ENCODE measurements around the gene CRB1.

The CRB1 gene

DNA sequence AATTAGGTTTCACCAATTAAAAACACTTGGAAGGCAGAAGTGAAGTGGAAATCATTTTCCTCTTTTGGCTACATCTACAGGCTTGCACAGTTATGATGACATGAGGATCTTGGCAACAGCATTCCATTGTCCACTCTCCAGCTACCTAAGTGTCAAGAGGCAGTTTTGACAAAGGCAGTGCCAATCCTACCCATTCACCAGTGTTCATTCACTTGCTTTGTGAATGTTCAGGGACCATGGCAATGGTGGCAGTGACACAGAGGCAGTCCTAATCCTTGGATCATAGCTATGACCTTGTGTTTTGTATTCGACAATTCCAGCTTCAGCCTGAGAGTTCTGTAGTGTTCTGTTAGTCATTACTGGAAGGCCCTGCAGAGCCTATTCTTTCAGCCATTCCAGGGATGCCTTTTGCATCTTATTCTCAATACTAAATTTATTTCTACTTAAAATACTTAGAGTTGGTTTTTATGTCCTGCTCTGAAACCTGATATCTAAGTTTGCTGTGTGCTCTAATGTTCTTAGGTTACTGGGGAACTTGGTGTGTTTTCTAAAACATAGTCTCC lies 36.7 kb downstream of the CRB1 start:
- Mint-ChIP-seq H3K4me3 (no peak overlapping the region), H3K27ac (peak overlapping the region in 1 of 3 experiments; percentile 52), H3K4me1 (peaks cover 13% of the 10 kb centered on the region), H3K9me3 (no peaks in the 10 kb centered on the region), H3K36me3 (ENCODE audit: low read depth) (no peaks in the 10 kb centered on the region), H3K27me3 (ENCODE audit: low read depth) (no peaks in the 10 kb centered on the region)
- TF ChIP-seq, protein P1, sequence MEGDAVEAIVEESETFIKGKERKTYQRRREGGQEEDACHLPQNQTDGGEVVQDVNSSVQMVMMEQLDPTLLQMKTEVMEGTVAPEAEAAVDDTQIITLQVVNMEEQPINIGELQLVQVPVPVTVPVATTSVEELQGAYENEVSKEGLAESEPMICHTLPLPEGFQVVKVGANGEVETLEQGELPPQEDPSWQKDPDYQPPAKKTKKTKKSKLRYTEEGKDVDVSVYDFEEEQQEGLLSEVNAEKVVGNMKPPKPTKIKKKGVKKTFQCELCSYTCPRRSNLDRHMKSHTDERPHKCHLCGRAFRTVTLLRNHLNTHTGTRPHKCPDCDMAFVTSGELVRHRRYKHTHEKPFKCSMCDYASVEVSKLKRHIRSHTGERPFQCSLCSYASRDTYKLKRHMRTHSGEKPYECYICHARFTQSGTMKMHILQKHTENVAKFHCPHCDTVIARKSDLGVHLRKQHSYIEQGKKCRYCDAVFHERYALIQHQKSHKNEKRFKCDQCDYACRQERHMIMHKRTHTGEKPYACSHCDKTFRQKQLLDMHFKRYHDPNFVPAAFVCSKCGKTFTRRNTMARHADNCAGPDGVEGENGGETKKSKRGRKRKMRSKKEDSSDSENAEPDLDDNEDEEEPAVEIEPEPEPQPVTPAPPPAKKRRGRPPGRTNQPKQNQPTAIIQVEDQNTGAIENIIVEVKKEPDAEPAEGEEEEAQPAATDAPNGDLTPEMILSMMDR (IDR thresholded peaks at IDR 0.05; ENCODE audit: unreplicated experiment in 3 of 3), result no peak

DNA sequence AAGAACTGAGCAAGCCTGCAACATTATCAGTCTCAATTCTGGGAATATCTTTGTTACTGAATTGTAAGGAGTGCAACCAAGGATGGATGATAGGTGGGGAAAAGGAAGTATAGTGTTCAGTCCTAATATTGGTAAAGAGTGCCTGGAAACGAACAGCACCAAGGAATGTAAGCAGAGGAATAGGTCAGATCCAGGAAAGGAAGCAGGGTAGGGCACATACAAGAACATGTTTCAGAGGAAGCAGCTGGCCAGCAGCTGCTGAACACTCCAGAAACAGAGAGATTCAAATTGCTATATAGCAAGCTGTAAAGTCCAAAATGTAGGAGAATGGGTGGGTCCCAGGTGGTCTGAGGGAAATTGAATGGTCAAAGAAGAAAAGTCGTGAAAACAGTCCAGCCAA lies 37.9 kb downstream of the CRB1 start:
- Mint-ChIP-seq H3K27ac (peak overlapping the region; percentile 4 to 70 (median 35)), H3K4me3 (no peak overlapping the region), H3K36me3 (ENCODE audit: low read depth) (no peaks in the 10 kb centered on the region), H3K9me3 (no peaks in the 10 kb centered on the region), H3K27me3 (ENCODE audit: low read depth) (no peaks in the 10 kb centered on the region), H3K4me1 (peaks cover 13% of the 10 kb centered on the region)
- TF ChIP-seq, protein P1 (IDR thresholded peaks at IDR 0.05; ENCODE audit: unreplicated experiment in 3 of 3), result no peak

DNA sequence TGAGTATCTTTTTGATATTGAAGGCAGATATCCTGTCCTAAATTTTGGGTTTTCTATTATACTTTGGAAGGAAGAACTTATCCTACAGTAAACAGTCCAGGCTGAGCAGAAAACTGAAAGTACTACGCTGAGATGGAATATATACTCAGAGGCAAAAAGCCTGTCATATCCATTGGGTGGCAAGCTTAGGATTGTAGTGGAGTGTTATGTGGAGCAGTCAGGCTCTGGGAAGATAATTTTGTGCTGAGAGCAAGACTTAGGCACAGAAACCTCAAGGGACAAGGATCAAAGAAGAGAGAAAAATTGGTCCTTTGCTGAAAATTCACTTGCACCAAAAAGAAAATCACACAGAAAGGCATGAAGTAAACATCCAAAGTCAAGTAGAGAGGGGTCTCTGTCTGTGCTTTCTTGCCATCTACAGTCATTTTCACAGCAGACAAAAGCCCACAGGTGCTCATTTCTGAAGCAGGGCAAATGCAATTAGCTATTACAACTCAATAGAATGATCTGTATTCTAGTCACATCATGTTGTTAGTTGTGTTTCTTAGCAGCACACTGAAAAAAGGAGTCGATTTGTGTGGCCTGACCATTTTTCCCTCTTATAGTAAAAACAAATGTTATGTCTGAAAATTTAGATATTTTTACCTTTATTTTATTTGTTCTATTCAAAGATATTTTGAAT lies 38.5 kb downstream of the CRB1 start:
- no peak overlapping the region for H3K4me3 Mint-ChIP-seq
- H3K27ac Mint-ChIP-seq, result peak overlapping the region; percentile 4 to 70 (median 18)
- peaks cover 13% of the 10 kb centered on the region for H3K4me1 Mint-ChIP-seq
- TF ChIP-seq, protein P1 (IDR thresholded peaks at IDR 0.05; ENCODE audit: unreplicated experiment in 3 of 3), result no peak
- H3K9me3 Mint-ChIP-seq, result no peaks in the 10 kb centered on the region
- H3K36me3 Mint-ChIP-seq (ENCODE audit: low read depth), result no peaks in the 10 kb centered on the region
- no peaks in the 10 kb centered on the region for H3K27me3 Mint-ChIP-seq (ENCODE audit: low read depth)

DNA sequence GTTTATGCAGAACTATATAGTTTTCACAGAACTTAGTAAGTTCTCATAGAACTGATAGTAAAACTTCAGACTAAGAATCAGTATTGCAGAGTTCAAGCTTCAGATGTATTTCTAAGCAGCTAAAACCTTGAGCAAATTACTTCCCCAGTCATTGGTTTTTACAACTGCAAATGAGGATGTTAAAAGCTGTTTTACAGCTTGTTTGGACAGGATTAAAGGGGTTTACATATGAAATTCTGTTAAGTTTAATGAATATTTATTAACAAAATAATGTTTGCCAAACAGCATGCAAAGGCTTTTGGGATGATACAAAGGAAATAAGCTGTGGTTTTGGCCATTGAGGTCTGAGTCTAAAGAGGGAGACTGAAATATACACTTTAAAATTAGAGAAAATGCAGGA lies 39.1 kb downstream of the CRB1 start:
- Mint-ChIP-seq H3K36me3 (ENCODE audit: low read depth) (no peaks in the 10 kb centered on the region), H3K27ac (peak overlapping the region in 2 of 3 experiments; percentile 1 to 78)

DNA sequence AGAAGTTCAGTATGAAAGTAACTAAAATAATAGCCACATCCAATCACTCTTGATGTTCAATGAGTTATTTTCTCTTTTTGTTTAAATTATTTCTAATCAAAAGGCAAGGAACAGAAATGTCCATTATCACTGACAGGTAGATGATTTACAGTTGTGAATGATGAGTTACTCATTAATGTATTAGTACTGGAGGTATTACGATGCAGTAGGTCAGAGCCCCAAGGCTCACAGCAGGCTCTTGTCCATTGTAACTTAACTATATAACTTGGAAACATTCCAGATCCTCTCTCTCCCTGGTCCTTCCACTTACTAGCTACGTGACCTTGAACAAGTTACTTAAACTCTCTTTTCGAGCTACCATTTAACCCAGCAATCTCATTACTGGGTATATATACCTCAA lies 39.5 kb downstream of the CRB1 start:
- H3K4me3 Mint-ChIP-seq, result no peak overlapping the region
- H3K4me1 Mint-ChIP-seq, result peaks cover 13% of the 10 kb centered on the region
- no peaks in the 10 kb centered on the region for H3K36me3 Mint-ChIP-seq (ENCODE audit: low read depth)
- no peaks in the 10 kb centered on the region for H3K27me3 Mint-ChIP-seq (ENCODE audit: low read depth)
- TF ChIP-seq, protein P1 (IDR thresholded peaks at IDR 0.05; ENCODE audit: unreplicated experiment in 3 of 3), result no peak
- H3K9me3 Mint-ChIP-seq, result no peaks in the 10 kb centered on the region
- peak overlapping the region in 2 of 3 experiments; percentile 1 to 78 for H3K27ac Mint-ChIP-seq

More for the DNA sequence above, 39.1 kb downstream of the CRB1 start:
- no peak overlapping the region for H3K4me3 Mint-ChIP-seq
- H3K4me1 Mint-ChIP-seq, result peaks cover 13% of the 10 kb centered on the region
- H3K27me3 Mint-ChIP-seq (ENCODE audit: low read depth), result no peaks in the 10 kb centered on the region
- no peaks in the 10 kb centered on the region for H3K9me3 Mint-ChIP-seq
- TF ChIP-seq, protein P1 (IDR thresholded peaks at IDR 0.05; ENCODE audit: unreplicated experiment in 3 of 3), result no peak

DNA sequence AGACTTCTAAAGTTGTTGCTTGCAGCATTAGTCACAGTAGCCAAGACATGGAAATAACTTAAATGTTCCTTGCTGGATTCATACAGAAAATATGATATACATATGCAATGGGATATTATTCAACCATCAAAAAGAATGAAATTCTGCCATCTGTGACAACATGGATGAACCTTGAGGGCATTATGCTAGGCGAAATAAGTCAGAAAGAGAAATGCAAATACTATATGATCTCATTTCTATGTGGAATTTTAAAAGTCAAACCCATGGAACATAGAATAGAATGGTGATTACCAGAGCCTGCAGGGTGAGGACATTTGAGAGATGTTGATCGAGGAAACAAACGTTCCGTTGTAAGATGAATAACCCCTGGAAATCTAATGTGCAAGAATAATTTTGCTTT lies 43.0 kb downstream of the CRB1 start:
- TF ChIP-seq, protein P1 (IDR thresholded peaks at IDR 0.05; ENCODE audit: unreplicated experiment in 3 of 3), result no peak
- Mint-ChIP-seq H3K9me3 (no peaks in the 10 kb centered on the region), H3K27me3 (ENCODE audit: low read depth) (no peaks in the 10 kb centered on the region), H3K36me3 (ENCODE audit: low read depth) (peaks cover 3% of the 10 kb centered on the region), H3K4me3 (no peak overlapping the region), H3K4me1 (peaks cover 8% of the 10 kb centered on the region), H3K27ac (no peak overlapping the region)

Data from nephron (organoid).